Right hindlimb (tissue), 1 donor: ENCODE results near the gene CHSY3.

ENCODE experiments used
- DNase-seq: peaks from one replicate; pipeline ENCODE4 v3.0.0-alpha.2; 2018

Gene CHSY3

GRCh38 chr5:129951039-129951438, 46.8 kb downstream of the CHSY3 start:
- no peak for DNase-seq

- no peak for DNase-seq
Observed at GRCh38 chr5:129958581-129958980, 54.3 kb downstream of the CHSY3 start.

- DNase-seq: no peak
Observed at GRCh38 chr5:129960831-129961230, 56.6 kb downstream of the CHSY3 start.

GRCh38 chr5:129962506-129962905, 58.2 kb downstream of the CHSY3 start:
- no peak for DNase-seq

- DNase-seq: peak; percentile 17
Observed at GRCh38 chr5:129963359-129963758, 59.1 kb downstream of the CHSY3 start.

GRCh38 chr5:129966071-129966470, 61.8 kb downstream of the CHSY3 start:
- no peak for DNase-seq

- no peak for DNase-seq
Observed at GRCh38 chr5:129971714-129972113, 67.4 kb downstream of the CHSY3 start.

- no peak for DNase-seq
Observed at GRCh38 chr5:129972465-129973141, 68.3 kb downstream of the CHSY3 start.

GRCh38 chr5:129973716-129974426, 69.6 kb downstream of the CHSY3 start:
- no peak for DNase-seq

GRCh38 chr5:129977810-129978209, 73.5 kb downstream of the CHSY3 start:
- no peak for DNase-seq

- no peak for DNase-seq
Observed at GRCh38 chr5:129978270-129978669, 74.0 kb downstream of the CHSY3 start.

GRCh38 chr5:129988453-129988852, 84.2 kb downstream of the CHSY3 start:
- DNase-seq: no peak

GRCh38 chr5:129991780-129992179, 87.5 kb downstream of the CHSY3 start:
- DNase-seq: no peak

- no peak for DNase-seq
Observed at GRCh38 chr5:129996896-129997295, 92.6 kb downstream of the CHSY3 start.

GRCh38 chr5:130000460-130000859, 96.2 kb downstream of the CHSY3 start:
- no peak for DNase-seq

GRCh38 chr5:130002183-130002582, 97.9 kb downstream of the CHSY3 start:
- DNase-seq: no peak

- DNase-seq: no peak
Observed at GRCh38 chr5:130002876-130003275, 98.6 kb downstream of the CHSY3 start.

GRCh38 chr5:130011986-130012385, 107.7 kb downstream of the CHSY3 start:
- no peak for DNase-seq

- no peak for DNase-seq
Observed at GRCh38 chr5:130017173-130017572, 112.9 kb downstream of the CHSY3 start.

GRCh38 chr5:130018641-130019040, 114.4 kb downstream of the CHSY3 start:
- DNase-seq: no peak

GRCh38 chr5:130021000-130021399, 116.7 kb downstream of the CHSY3 start:
- DNase-seq: no peak

GRCh38 chr5:130021876-130022275, 117.6 kb downstream of the CHSY3 start:
- no peak for DNase-seq

- no peak for DNase-seq
Observed at GRCh38 chr5:130023604-130024003, 119.3 kb downstream of the CHSY3 start.

GRCh38 chr5:130024006-130024405, 119.7 kb downstream of the CHSY3 start:
- no peak for DNase-seq

- DNase-seq: no peak
Observed at GRCh38 chr5:130025511-130025910, 121.2 kb downstream of the CHSY3 start.
